ENCODE measurements around the gene ACOT9.
"Not testable (repeated sequence)": the region's sequence is repeated elsewhere in the genome, so short reads cannot be mapped to it uniquely, and the experiment has no call there.

ACOT9 gene, protein sequence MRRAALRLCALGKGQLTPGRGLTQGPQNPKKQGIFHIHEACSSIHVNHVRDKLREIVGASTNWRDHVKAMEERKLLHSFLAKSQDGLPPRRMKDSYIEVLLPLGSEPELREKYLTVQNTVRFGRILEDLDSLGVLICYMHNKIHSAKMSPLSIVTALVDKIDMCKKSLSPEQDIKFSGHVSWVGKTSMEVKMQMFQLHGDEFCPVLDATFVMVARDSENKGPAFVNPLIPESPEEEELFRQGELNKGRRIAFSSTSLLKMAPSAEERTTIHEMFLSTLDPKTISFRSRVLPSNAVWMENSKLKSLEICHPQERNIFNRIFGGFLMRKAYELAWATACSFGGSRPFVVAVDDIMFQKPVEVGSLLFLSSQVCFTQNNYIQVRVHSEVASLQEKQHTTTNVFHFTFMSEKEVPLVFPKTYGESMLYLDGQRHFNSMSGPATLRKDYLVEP

DNA sequence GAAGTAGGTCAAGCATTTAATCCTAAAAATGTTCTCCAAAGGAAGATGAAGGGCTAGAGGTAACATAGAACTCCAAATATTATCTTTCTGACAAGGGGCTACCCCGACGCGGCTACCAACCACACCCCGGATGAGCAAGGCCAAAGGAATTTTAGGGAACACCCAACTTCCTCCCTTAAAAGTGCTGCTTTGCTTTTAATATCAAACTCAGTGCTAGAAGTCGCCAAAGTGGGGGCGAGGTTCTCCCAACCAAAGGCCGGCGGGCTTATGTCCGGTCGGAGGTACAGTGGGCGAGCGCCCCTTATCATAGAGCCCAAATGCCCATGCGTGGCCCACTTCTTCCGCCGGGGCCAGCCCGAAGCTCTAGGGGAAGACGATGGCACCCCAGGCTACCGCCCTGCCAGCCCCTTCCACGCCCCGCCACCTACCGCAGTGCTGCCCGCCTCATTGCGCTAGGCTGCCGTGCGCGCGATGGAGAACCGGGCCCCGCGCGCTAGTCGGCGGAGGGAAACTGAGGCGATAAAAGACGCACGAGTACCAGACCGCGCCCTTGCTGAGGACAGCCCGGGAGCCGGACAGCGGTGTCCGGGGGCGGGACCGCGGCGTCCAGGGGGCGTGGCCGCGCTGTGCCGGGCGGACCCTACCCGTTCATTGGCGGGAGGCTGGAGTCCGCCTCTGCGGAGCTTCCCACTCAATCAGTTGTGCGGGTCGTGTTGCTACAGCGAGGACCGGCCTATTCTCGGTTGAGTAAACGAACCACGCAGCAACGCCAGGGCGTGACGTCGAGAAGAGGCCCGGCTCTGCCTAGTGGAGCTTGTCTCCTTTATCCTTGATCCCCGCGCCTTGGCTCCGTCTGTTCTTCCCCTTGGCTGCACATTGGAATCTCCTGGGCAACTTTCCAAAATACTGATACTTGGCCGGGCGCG lies at the start of gene ACOT9:
Gene ACOT9, minus strand, starts transcription at position 580 of the 926 bp plus-strand sequence. Its CDS starts 132 bp downstream, at position 448.
- DNase-seq, result peak; percentile 78

DNA sequence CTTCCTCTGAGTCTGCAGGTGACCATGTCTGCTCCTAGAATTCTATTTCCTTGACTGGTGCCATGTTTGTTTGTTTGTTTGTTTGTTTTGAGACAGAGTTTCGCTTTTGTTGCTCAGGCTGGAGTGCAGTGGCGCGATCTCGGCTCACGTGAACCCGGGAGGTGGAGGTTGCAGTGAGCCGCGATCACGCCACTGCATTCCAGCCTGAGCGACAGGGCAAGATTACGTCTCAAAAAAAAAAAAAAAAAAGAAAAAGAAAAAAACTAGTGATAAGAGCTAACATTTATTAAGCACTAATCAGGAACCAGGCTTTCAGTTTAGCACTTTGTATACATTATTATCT lies 47.0 kb upstream of the ACOT9 start:
- no peak for DNase-seq

DNA sequence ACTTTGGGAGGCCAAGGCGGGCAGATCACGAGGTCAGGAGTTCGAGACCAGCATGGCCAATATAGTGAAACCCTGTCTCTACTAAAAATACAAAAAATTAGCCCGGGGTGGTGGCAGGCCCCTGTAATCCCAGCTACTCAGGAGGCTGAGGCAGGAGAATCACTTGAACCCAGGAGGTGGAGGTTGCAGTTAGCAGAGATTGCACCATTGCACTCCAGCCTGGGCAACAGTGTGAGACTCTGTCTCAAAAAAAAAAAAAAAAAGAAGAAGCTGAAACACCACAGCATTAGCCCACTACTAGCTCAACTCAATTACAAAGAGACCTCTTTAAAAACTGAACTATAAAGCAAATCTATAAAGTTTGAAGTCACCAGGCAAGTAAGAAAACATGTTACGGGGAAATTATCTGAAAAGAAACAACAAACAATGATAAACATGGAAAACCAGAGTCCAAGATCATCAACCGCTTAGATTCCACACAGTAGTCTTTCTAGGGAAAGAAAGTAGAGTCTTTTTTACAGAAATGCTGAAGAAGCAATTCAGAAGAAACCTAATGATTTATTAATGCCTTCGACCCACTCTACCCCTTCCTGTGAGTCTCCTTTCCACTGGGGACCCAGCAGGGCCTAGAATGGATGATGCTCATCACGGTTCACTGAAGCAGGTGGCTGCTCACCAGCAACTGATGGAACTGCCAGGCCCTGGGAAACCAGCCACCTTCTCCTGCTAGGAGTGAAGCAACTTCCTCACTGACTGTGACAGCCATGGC lies 46.5 kb upstream of the ACOT9 start:
- DNase-seq, result no peak

DNA sequence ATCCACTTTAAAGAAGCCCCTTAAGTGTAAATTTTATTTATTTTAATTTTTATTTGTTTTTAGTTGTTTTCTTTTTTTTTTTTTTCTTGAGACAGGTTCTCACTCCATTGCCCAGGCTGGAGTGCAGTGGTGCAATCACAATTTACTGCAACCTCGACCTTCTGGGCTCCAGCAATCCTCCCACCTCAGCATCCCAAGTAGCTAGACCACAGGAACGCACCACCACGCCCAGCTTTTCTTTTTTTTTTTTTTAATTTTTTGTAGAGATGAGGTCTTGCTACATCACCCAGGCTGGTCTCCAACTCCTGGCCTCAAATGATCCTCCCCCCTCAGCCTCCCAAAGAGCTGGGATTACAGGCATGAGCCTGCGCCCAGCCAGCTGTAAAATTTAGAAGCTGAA lies 45.9 kb upstream of the ACOT9 start:
- DNase-seq, result no peak

DNA sequence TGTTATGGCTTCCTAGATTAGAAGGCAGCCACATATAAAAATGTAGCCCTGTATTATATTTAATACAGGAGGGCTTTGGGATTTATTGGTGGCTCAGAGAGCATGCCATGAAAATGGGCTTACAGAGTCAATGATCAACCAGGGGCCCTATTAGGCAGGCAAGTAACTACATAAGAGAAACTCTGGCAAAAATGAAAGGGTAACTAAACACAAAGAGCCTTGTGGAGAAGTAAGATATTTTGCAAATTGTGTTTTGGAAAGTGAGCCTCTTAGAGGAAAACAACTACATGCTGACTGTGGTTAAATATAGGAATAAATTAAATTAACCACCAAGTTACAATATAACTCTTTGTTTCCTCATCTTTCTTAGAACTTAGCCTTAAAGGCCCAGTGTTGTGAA lies 45.4 kb upstream of the ACOT9 start:
- no peak for DNase-seq

DNA sequence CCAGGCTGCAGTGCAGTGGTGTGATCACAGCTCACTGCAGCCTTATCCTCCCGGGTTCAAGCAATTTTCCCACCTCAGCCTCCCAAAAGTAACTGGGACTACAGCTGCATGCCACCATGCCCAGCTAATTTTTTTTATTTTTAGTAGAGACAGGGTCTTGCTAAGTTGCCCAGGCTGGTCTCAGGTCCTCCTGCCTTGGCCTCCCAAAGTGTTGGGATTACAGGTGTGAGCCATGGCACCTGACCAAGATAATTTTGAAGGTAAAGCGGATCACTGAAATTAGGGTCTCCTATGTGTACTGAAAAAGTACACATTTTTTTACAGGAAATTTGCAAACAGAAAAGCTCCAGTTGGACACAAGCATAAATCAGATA lies 44.7 kb upstream of the ACOT9 start:
- no peak for DNase-seq

DNA sequence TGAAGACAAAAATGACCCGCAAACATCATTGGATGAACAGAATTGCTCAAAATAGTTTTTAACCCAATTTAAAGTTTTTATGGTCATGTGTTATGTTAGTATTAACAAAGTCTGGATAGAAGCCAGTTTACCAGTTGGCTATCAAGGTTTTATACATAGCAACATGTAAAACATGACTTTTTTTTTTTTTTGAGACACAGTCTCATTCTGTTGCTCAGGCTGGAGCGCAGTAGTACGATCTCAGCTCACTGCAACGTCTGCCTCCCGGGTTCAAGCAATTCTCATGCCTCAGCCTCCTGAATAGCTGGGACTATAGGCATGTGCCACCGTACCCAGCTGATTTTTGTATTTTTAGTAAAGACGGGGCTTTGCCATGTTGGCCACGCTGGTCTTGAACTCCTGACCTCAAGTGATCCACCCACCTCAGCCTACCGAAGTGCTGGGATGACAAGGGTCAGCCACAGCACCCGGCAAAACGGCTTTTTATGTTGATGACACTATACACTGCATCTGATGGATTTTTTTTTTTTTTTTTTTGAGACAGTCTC lies 43.3 kb upstream of the ACOT9 start:
- no peak for DNase-seq

DNA sequence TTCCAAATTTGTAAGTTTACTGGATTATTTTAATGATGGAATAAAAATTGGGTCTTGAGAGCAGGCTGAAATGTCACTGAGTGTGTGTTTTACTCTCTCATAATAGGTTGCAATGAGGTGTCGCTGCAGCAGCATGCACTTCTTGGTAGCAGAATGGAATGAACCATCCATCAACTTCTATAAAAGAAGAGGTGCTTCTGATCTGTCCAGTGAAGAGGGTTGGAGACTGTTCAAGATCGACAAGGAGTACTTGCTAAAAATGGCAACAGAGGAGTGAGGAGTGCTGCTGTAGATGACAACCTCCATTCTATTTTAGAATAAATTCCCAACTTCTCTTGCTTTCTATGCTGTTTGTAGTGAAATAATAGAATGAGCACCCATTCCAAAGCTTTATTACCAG lies 42.5 kb upstream of the ACOT9 start:
- DNase-seq, result no peak

DNA sequence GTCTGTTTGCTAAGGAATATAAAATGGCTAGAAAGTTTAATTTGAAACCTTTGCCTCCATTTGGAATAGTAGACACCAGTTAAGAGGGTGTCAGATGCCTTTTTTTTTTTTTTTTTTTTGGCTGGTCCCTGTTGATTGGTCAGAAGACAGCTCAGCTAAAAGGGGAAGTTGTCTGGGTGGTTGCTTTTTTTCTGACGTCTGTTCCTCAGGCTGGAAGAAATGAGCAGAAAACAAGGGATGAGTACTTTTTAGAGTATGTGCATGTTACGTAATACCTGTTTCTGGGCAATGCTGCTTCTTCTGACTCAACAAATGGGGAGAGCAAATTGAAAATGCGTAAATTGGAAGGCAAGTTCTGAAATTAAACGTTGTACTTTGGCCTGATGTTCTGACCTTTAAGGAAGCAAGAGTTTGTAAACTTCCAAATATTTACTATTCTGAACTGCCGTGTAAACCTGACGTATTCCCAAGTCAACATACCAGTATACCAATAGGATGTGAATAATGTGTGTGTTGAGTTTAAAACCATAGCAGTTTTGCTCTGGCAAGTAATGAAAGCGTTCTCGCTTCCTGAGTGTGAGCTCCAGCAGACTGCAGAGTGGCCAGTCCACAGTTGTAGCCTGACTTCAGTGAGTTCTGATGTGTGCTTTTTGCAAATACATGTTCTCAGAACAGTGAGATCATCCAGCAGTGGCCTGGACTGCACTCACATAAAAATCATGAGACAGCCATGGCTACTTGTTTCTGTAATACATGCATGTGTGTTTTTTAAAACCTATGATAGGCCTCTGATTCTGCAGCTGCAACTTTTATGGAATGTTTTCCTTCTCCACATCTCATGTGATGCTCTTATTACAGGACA lies 41.6 kb upstream of the ACOT9 start:
- DNase-seq, result no peak

DNA sequence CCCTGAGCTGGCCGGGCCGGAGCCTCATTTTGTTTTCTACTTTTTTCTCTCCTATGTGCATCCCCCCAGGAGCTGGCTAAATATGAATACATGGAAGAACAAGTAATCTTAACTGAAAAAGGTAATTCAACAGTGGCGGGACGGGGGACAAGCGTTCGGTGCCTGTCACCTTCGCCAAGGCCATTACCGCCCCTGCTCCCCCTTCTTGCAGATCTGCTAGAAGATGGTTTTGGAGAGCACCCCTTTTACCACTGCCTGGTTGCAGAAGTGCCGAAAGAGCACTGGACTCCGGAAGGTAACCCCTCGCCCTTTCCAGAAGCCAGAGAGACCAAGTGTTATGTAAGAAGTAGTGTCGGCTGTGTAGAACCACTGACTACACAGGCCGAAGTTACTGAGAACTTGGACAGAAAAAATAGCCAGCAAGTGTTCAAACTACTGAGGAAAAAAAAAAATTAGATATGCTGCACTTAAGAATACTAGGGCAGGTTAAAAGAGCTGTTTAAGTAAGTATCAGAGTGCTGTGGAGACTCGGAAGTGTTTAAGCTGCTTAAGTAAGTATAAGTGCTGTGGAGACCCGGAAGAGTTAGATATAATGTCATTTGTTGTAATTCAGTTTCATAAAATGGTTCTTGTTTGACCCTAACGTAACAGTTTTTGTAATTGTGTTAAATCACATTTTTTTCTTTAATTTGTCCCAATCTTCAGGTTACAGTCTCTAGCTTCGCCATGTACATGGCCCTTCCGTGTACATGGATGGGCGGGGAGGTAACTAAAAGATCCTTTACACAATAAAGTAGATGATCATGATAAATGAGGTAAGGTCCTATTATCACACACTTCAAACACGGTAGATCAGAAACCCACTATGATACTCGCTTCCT lies 40.8 kb upstream of the ACOT9 start:
- DNase-seq, result no peak

DNA sequence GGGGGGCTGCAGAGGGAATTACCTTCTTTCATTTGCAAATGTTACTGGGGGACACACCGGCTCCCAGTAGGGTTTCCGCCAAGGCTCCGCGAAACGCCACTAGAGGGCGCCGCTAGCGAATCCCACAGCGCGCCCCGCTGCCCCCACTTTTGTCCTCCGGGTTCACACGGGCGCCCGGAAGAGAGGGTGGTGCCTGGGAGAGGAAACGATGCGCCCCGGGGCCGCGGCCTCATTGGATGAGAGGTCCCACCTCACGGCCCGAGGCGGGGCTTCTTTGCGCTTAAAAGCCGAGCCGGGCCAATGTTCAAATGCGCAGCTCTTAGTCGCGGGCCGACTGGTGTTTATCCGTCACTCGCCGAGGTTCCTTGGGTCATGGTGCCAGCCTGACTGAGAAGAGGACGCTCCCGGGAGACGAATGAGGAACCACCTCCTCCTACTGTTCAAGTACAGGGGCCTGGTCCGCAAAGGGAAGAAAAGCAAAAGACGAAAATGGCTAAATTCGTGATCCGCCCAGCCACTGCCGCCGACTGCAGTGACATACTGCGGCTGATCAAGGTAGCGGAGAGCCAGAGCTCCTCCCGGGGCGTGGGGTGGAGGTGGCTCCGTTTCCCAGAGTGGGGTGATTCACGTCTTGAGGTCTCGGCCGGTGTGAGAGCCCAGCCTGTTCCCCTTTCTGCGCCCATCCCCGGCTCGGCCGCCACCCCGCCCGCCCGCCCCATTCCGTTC lies 40.0 kb upstream of the ACOT9 start, which contains the start of gene SAT1:
Gene SAT1, plus strand, starts transcription at position 311 of the 726 bp plus-strand sequence. Its CDS starts 179 bp downstream, at position 490.
- DNase-seq, result peak; percentile 90

DNA sequence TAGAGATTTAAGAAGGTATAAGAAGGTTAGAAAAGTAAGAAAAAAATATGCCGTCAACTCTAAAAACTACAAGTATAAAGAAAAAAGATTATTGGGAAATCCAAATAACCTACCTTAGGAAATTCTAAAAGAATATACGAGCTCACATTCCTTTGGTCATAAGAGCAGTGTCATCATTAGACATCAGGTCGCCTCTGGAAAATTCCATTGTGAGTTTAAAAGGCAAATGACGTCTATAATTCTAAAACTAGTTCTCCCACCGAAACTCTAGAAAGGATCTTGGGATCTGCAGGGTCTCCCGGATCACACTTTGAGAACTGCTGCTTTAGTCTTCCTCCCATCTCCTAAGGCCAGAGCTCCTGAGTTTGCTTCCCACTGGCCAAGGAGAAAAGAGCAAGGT lies 39.4 kb upstream of the ACOT9 start:
- DNase-seq, result no peak

DNA sequence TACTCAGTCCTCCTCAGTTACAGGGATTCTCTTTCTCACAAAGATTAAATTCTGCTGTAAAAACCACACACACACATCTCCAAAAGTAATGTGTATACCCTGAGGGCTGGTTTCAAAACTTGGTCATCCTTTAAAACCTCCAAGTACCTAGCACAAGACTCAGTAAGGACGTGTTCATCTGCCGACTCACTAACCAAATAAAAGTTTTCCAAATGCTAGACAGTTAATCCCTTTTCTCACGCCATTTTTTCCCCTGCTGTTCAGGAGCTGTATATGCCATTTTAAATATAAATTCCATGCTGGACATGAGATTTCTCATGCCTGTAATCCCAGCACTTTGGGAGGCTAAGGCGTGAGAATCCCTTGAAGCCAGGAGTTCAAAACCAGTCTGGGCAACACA lies 35.9 kb upstream of the ACOT9 start:
- DNase-seq, result no peak

DNA sequence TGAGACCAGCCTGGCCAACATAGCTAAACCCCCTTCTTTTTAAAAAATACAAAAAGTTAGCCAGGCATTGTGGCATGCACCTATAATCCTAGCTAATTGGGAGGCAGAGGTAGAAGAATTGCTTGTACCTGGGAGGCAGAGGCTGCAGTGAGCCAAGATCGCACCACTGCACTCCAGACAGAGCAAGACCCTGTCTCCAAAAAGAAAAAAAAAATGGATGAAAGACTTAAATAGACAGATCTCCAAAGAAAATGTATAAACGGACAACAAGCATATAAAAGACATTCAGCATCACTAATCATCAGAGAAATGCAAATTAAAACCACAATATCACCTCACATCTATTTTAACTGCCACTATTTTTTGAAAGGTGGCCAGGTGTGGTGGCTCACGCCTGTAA lies 33.3 kb upstream of the ACOT9 start:
- no peak for DNase-seq

DNA sequence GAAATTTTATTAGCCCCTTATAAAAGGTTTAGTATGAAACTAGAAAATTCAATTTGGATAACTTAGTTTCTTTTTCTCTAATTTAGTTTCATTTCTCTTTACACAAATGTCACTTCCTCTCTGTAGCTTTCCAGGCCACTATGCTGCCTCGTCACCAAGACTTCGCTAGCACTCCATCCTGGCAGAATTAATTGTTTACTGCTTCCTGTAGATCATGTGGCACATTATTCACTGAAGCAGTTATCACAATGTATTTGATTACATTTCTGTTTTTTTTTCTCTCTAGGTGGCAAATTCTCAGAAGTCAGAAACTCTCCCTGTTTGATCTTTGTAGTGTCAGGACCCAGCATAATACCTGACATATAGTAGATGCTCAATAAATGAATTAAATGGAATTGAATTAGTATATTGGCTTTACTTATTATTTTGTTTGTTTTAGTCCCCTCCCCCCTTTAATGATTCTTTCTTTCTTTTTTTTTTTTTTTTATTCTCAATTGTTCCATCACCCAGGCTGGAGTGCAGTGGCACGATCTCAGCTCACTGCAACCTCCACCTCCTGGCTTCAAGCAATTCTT lies 30.6 kb upstream of the ACOT9 start:
- DNase-seq, result no peak

DNA sequence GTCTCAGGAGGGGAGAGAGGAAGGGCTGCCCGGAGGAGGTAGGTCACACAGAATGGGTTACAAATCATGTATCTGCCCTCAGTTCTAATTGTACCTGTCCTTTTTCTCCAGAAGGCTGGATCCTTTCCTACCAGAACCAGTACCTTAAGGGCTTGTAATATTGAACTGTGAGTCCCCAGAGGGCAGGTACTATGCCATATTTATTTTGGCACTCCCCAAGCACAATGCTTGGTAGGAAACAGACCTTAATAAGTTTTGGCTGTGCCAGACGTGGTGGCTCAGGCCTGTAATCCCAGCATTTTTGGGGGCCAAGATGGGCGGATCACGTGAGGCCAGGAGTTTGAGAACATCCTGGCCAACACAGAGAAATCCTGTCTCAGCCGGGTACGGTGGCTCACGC lies 28.0 kb upstream of the ACOT9 start:
- DNase-seq, result not testable (repeated sequence)

DNA sequence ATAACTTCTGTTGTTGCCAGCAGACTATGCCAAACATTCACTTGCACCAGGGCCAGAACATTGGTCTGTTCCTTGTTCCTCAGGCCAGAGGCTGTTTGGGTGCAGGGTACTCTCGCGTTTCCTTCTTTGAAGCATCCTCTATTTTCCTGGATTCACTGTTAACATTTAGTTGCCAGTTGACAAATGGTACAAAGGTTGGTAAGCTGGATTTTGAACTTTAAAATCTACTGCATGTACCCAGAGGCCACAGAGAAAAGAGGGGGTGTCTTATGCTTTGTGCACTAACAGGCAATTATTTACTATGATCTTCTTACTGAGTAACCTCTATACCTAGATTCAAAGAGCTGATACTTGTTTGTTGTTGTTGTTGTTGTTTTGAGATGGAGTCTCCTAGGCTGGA lies 27.1 kb upstream of the ACOT9 start:
- no peak for DNase-seq

DNA sequence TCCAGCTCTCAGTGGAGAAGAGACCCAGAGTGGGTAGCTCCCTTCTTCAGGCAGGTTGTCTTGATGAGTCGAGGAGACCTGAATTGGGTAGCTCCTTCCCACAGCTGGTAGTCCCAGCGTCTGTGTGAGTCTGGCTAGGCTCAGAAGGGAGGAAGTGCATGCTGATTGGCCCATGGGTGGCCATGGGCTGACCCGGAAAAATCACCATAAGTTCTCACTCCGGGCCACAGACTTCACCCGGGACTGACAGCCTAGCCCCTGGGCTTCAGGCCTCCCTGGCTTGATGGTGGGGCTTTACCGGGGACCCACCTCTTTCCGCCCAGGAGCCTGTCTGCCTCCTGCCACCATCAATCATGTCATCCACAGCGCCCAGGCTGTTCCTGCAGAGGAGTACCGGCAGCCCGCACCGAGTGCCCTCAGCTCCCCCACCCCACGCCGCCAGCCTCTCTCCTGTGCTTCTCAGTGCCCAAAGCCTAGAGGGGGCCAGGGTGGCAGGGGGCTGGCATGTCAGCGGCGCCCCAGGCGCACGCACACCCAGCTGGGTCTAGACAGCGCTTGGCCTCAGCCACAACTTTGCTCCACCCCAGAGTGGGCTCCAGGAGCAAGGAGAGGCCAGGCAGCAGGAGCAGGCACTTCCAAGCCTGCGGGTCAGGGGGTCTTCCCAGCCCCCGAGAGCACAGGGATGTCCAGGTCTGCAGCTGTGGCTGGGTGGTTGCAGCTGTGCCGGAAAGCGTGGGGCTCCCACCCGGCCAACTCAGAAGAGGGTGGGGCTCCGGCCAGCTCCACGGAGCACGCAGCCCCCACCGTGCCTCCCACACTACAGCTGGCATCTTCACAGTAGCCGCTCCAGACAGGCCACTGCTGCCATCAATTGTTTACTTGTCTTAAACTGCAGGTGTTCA lies 23.8 kb upstream of the ACOT9 start:
- DNase-seq, result no peak

DNA sequence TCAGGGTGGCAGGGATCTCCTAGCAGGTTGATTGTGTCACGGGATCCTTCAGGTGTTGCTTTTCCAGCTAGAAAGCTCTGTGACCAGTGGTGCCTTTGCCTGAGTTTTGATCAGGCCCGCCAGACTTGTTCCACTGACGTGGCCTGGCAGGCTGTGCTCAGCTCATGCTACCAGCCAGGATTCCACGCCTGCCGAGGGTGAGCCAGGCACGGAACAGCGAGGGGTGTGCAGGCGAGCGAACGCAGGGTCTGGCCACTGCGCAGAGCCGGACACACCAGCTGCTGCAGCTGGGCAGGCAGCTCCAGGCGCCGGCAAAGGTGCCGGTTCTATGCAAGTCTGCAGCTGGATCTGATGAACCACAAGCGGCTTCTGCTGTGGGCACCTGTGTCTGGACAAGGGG lies 22.8 kb upstream of the ACOT9 start:
- DNase-seq, result no peak

All from activated CD4-positive, CD25-positive, alpha-beta regulatory T cell treated with anti-CD3 and anti-CD28 coated beads, Interleukin-2, amount 50 U/mL, for 72 hours (primary cell).